ENCODE results near the gene SRPRA. TPM values are rescaled to one million over a fixed set of nuclear protein-coding genes. Genes with fewer than 3 reads are reported as not detected.
"Not testable (repeated sequence)": the region's sequence is repeated elsewhere in the genome, so short reads cannot be mapped to it uniquely, and the experiment has no call there.

Gene SRPRA
- total RNA-seq, 2 donors from 2014 or later = 182 to 192 TPM

- DNase-seq (no peak), ATAC-seq (no peak)
- Mint-ChIP-seq H3K27ac (peak overlapping the region; percentile 72), H3K4me3 (no peak overlapping the region), H3K36me3 (ENCODE audit: low read depth) (peaks cover 8% of the 10 kb centered on the region), H3K27me3 (no peaks in the 10 kb centered on the region), H3K4me1 (peaks cover 34% of the 10 kb centered on the region)
- H3K9me3 ChIP-seq (ENCODE audit: control insufficient read depth, low read length, poor library complexity, severe bottlenecking) = no peaks in the 10 kb centered on the region
Observed at GRCh38 chr11:126279191-126279590, 10.5 kb upstream of the SRPRA start.

- ATAC-seq (no peak), DNase-seq (no peak)
- peaks cover 30% of the 10 kb centered on the region for H3K4me1 Mint-ChIP-seq
- no peaks in the 10 kb centered on the region for H3K9me3 ChIP-seq (ENCODE audit: control insufficient read depth, low read length, poor library complexity, severe bottlenecking)
- no peak overlapping the region for H3K4me3 Mint-ChIP-seq
- H3K27me3 Mint-ChIP-seq = no peaks in the 10 kb centered on the region
- peaks cover 4% of the 10 kb centered on the region for H3K36me3 Mint-ChIP-seq (ENCODE audit: low read depth)
- no peak overlapping the region for H3K27ac Mint-ChIP-seq
Observed at GRCh38 chr11:126277780-126278179, 9.1 kb upstream of the SRPRA start.

- DNase-seq (no peak), ATAC-seq (no peak)
- Mint-ChIP-seq H3K4me1 (peaks cover 27% of the 10 kb centered on the region), H3K27me3 (no peaks in the 10 kb centered on the region), H3K27ac (no peak overlapping the region), H3K4me3 (no peak overlapping the region), H3K36me3 (ENCODE audit: low read depth) (peaks cover 4% of the 10 kb centered on the region)
- no peaks in the 10 kb centered on the region for H3K9me3 ChIP-seq (ENCODE audit: control insufficient read depth, low read length, poor library complexity, severe bottlenecking)
Observed at GRCh38 chr11:126277322-126277721, 8.6 kb upstream of the SRPRA start.

GRCh38 chr11:126268361-126268707, 361 bp downstream of the SRPRA start:
- Mint-ChIP-seq H3K4me1 (peaks cover 34% of the 10 kb centered on the region), H3K36me3 (ENCODE audit: low read depth) (peaks cover 3% of the 10 kb centered on the region), H3K27ac (peak overlapping the region; percentile 100), H3K4me3 (peak overlapping the region; percentile 96), H3K27me3 (no peaks in the 10 kb centered on the region)
- ATAC-seq = no peak
- DNase-seq = no peak
- H3K9me3 ChIP-seq (ENCODE audit: control insufficient read depth, low read length, poor library complexity, severe bottlenecking) = no peaks in the 10 kb centered on the region

- peak overlapping the region; percentile 100 for H3K27ac Mint-ChIP-seq
- peaks cover 3% of the 10 kb centered on the region for H3K36me3 Mint-ChIP-seq (ENCODE audit: low read depth)
- peak overlapping the region; percentile 96 for H3K4me3 Mint-ChIP-seq
- DNase-seq (no peak), ATAC-seq (no peak)
- peaks cover 35% of the 10 kb centered on the region for H3K4me1 Mint-ChIP-seq
- H3K27me3 Mint-ChIP-seq = no peaks in the 10 kb centered on the region
- H3K9me3 ChIP-seq (ENCODE audit: control insufficient read depth, low read length, poor library complexity, severe bottlenecking) = no peaks in the 10 kb centered on the region
Observed at GRCh38 chr11:126267650-126268049, 1.0 kb downstream of the SRPRA start.

- Mint-ChIP-seq H3K27ac (peak overlapping the region; percentile 75), H3K36me3 (ENCODE audit: low read depth) (peaks cover 3% of the 10 kb centered on the region), H3K27me3 (no peaks in the 10 kb centered on the region), H3K4me3 (peak overlapping the region; percentile 55), H3K4me1 (peaks cover 39% of the 10 kb centered on the region)
- no peak for ATAC-seq
- H3K9me3 ChIP-seq (ENCODE audit: control insufficient read depth, low read length, poor library complexity, severe bottlenecking) = no peaks in the 10 kb centered on the region
- no peak for DNase-seq
Observed at GRCh38 chr11:126265811-126266210, 2.9 kb downstream of the SRPRA start.

- peaks cover 3% of the 10 kb centered on the region for H3K36me3 Mint-ChIP-seq (ENCODE audit: low read depth)
- no peak overlapping the region for H3K27ac Mint-ChIP-seq
- no peak overlapping the region for H3K4me3 Mint-ChIP-seq
- no peaks in the 10 kb centered on the region for H3K27me3 Mint-ChIP-seq
- no peaks in the 10 kb centered on the region for H3K9me3 ChIP-seq (ENCODE audit: control insufficient read depth, low read length, poor library complexity, severe bottlenecking)
- ATAC-seq (no peak), DNase-seq (no peak)
- H3K4me1 Mint-ChIP-seq = peaks cover 23% of the 10 kb centered on the region
Observed at GRCh38 chr11:126263489-126263888, 5.2 kb downstream of the SRPRA start.

GRCh38 chr11:126262216-126262615, 6.5 kb downstream of the SRPRA start:
- Mint-ChIP-seq H3K4me3 (no peak overlapping the region), H3K27ac (peak overlapping the region; percentile 57), H3K4me1 (peaks cover 16% of the 10 kb centered on the region), H3K27me3 (no peaks in the 10 kb centered on the region), H3K36me3 (ENCODE audit: low read depth) (peaks cover 3% of the 10 kb centered on the region)
- DNase-seq = no peak
- peak; percentile 3 for ATAC-seq
- no peaks in the 10 kb centered on the region for H3K9me3 ChIP-seq (ENCODE audit: control insufficient read depth, low read length, poor library complexity, severe bottlenecking)

- no peak for ATAC-seq
- H3K36me3 Mint-ChIP-seq (ENCODE audit: low read depth) = peaks cover 5% of the 10 kb centered on the region
- DNase-seq = no peak
- peaks cover 11% of the 10 kb centered on the region for H3K4me1 Mint-ChIP-seq
- H3K4me3 Mint-ChIP-seq = no peak overlapping the region
- no peak overlapping the region for H3K27ac Mint-ChIP-seq
- H3K27me3 Mint-ChIP-seq = no peaks in the 10 kb centered on the region
- no peaks in the 10 kb centered on the region for H3K9me3 ChIP-seq (ENCODE audit: control insufficient read depth, low read length, poor library complexity, severe bottlenecking)
Observed at GRCh38 chr11:126257764-126258163, 10.9 kb downstream of the SRPRA start.

- DNase-seq = no peak
- peaks cover 5% of the 10 kb centered on the region for H3K36me3 Mint-ChIP-seq (ENCODE audit: low read depth)
- peak overlapping the region; percentile 24 for H3K27ac Mint-ChIP-seq
- ATAC-seq = no peak
- no peaks in the 10 kb centered on the region for H3K9me3 ChIP-seq (ENCODE audit: control insufficient read depth, low read length, poor library complexity, severe bottlenecking)
- peaks cover 11% of the 10 kb centered on the region for H3K4me1 Mint-ChIP-seq
- no peaks in the 10 kb centered on the region for H3K27me3 Mint-ChIP-seq
- no peak overlapping the region for H3K4me3 Mint-ChIP-seq
Observed at GRCh38 chr11:126257144-126257543, 11.6 kb downstream of the SRPRA start.

- Mint-ChIP-seq H3K27me3 (no peaks in the 10 kb centered on the region), H3K36me3 (ENCODE audit: low read depth) (peaks cover 5% of the 10 kb centered on the region), H3K4me1 (peaks cover 10% of the 10 kb centered on the region), H3K27ac (no peak overlapping the region), H3K4me3 (no peak overlapping the region)
- no peak for ATAC-seq
- DNase-seq = no peak
- H3K9me3 ChIP-seq (ENCODE audit: control insufficient read depth, low read length, poor library complexity, severe bottlenecking) = no peaks in the 10 kb centered on the region
Observed at GRCh38 chr11:126256216-126256615, 12.5 kb downstream of the SRPRA start.

GRCh38 chr11:126255507-126255906, 13.2 kb downstream of the SRPRA start:
- DNase-seq; H3K36me3 Mint-ChIP-seq (ENCODE audit: low read depth); H3K4me1 Mint-ChIP-seq; H3K4me3 Mint-ChIP-seq; ATAC-seq; H3K27ac Mint-ChIP-seq; H3K27me3 Mint-ChIP-seq; H3K9me3 ChIP-seq (ENCODE audit: control insufficient read depth, low read length, poor library complexity, severe bottlenecking): not testable (repeated sequence)

GRCh38 chr11:126254819-126255218, 13.9 kb downstream of the SRPRA start:
- H3K36me3 Mint-ChIP-seq (ENCODE audit: low read depth) = peaks cover 5% of the 10 kb centered on the region
- no peaks in the 10 kb centered on the region for H3K9me3 ChIP-seq (ENCODE audit: control insufficient read depth, low read length, poor library complexity, severe bottlenecking)
- H3K4me3 Mint-ChIP-seq = no peak overlapping the region
- no peak overlapping the region for H3K27ac Mint-ChIP-seq
- DNase-seq = no peak
- H3K27me3 Mint-ChIP-seq = no peaks in the 10 kb centered on the region
- no peak for ATAC-seq
- peaks cover 4% of the 10 kb centered on the region for H3K4me1 Mint-ChIP-seq

GRCh38 chr11:126253265-126253664, 15.4 kb downstream of the SRPRA start:
- peaks cover 4% of the 10 kb centered on the region for H3K4me1 Mint-ChIP-seq
- H3K9me3 ChIP-seq (ENCODE audit: control insufficient read depth, low read length, poor library complexity, severe bottlenecking) = no peaks in the 10 kb centered on the region
- no peak overlapping the region for H3K4me3 Mint-ChIP-seq
- no peak overlapping the region for H3K27ac Mint-ChIP-seq
- no peak for DNase-seq
- ATAC-seq = no peak
- H3K27me3 Mint-ChIP-seq = no peaks in the 10 kb centered on the region
- H3K36me3 Mint-ChIP-seq (ENCODE audit: low read depth) = peaks cover 5% of the 10 kb centered on the region
